GM21526 (cell line): Measurements from ENCODE around the gene POLN.
"Not testable (repeated sequence)": the region's sequence is repeated elsewhere in the genome, so short reads cannot be mapped to it uniquely, and the experiment has no call there.

Experiments used
- ATAC-seq: cut with Tn5 transposase; IDR thresholded peaks from one replicate; pipeline ENCODE4 v1.9.1; 2021; ENCODE audit warnings: moderate library complexity; ENCODE audit not compliant: unreplicated experiment, low FRiP score

The POLN gene

DNA sequence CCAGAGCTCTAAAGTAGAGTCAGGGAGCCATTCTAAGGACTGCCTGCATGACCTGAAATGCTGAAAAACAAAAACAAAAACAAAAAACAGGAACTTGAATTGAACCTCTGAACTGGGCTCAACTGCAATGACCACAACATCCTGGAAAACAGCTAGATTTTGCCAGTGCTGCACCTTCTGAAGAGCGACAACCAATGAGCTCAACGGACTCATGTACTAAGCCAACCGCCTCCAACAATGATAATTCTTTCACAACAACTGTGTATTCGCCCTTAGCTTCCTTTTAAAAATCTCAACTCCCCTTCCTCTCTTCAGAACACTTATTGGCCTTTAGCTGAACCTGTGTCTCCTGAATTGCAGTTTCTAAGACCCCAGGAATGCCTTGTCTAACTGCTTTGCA, 69.8 kb downstream of the POLN start:
- ATAC-seq: no peak

DNA sequence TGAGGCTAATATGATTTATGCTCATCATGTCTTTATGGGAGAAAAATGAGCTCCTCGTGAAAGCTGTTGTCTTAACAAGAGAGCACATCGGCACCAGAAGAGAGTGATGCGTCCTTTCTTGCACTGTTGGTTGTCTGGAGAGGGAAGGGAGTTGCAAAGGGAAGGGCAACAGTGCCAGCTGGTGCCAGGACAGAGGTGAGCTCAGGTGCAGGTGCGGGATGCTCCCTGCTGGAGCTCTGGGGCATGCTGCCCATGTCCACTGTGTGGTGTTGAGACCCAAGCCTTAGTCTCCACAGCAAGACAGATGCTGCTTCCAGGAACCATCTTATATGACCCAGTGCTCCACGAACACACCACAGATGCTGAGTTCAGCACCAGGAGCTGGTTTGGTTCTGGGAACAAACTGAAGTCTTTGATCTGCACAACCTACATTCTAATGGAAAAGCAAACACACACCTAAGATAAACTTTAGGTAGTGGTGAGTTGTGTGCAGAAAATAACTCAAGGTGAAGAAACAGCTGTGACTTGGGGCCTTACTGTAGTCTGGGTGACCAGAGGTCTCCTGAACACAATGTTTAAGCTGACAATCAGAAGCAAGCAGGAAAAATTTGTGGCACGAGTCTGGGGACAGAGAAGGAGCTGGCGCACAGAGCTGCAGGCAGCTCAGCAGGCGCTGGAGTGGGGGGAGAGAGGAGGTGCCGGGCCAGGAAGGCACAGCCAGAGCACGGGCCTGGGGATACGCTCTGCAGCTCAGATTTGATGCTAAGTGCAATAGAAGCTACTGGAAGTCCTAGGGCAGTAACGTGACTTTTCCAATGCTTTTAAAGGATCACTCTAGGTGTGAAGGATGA, 73.2 kb downstream of the POLN start:
- no peak for ATAC-seq

DNA sequence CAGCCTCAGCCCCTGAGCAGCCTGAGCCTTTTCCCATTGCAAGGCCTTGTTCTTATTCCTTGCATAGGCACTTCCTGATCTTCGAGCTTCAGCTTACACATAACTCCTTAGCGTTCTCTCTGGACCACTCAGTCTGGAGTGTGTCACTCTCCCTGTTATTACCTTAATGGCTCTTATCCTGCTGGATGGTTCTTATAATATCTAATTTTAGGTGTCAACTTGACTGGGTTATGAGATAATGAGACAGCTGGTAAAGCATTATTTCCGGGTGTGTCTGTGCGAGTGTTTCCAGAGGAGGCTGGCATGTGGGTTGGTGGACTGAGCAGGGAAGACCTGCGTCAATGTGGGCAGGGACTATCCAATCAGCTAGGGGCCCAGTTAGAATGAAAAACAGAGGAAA, 75.7 kb downstream of the POLN start:
- ATAC-seq: no peak

DNA sequence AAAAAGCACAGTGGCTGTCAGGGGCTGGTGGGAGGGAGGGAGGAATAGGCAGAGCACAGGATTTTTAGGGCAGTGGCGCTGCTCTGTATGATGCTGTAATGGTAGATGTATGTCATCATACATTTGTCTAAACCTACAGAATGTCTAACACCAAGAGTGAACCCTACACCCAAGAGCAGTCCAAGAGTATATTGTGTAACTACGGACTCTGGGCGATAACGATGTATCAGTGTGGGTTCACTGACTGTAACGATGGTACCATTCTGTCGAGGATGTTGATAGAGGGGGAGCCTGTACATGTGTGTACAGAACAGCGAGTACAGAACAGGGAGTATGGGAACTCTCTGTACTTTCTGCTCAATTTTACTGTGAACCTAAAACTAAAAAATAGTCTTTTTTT, 76.5 kb downstream of the POLN start:
- no peak for ATAC-seq

DNA sequence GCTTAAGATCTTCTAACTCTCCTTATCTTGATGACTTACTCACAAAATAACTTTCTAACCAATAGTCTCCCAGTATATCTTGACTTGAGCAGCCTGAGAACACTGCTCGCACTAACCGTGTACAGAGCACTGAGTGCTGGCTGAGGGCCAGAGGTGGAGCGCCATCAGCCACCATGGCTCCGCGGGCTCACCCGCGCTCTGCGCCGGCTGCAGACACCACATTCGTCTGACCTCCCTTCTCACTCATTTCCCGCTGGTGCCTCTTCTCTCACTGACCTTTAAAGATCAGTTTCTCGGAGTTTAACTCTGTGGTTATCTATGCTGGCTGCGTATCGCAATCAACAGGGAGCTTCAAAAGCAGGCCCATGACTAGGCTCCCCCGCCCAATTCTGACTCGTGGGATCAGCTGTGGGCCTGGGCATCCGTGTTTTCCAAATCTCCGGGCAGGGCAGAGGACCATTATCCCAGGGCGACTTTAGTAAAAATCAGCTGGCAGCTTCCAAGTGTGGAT, 78.6 kb downstream of the POLN start:
- no peak for ATAC-seq

DNA sequence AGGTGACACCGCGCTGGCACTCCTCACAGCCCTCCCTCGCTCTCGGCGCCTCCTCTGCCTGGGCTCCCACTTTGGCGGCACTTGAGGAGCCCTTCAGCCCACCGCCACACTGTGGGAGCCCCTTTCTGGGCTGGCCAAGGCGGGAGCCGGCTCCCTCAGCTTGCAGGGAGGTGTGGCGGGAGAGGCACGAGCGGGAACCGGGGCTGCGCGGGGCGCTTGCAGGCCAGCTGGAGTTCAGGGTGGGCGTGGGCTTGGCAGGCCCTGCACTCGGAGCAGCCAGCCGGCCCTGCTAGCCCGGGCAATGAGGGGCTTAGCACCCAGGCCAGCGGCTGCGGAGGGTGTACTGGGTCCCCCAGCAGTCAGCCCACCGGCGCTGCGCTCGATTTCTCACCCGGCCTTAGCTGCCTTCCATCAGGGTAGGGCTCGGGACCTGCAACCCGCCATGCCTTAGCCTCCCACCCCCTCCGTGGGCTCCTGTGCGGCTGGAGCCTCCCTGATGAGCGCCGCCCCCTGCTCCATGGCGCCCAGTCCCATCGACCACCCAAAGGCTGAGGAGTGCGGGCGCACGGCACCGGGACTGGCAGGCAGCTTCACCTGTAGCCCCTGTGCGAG, 80.7 kb downstream of the POLN start:
- not testable (repeated sequence) for ATAC-seq

DNA sequence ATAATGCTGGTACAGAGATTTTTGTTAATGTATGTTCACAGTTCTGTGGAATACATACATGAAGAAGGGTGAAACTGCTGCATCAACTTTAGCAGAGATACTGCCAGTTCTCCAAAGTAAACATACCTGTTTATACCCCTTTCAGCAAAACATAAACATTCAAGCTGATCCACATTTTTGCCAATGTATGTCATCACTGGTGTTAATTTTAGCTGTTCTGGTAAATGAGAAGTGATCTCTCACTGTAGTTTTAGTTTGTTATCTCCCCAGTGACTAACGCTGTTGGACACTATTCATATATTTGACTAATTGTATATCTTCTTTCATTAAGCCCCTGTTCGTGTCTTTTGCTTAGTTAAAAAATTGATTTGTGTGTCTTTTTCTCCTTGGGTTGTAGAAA, 82.0 kb downstream of the POLN start:
- no peak for ATAC-seq

DNA sequence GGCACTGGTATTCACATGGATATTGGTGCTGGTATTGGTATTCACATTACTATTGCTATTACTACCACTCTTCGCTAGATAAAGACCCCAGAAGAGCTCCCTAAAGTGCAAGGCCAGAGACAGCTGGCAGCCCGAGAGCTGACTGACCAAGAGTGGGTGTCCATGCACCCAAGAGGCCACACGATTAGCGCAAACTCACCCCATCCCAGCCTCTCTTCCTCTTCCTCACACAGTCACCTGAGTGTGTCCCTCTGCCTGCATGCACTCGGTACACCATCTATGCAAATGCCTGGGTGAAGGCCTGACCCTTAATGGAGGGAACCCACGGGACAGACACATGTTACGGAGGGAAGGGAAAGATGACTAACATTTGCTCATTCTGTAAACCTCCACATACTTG, 86.7 kb downstream of the POLN start:
- no peak for ATAC-seq

DNA sequence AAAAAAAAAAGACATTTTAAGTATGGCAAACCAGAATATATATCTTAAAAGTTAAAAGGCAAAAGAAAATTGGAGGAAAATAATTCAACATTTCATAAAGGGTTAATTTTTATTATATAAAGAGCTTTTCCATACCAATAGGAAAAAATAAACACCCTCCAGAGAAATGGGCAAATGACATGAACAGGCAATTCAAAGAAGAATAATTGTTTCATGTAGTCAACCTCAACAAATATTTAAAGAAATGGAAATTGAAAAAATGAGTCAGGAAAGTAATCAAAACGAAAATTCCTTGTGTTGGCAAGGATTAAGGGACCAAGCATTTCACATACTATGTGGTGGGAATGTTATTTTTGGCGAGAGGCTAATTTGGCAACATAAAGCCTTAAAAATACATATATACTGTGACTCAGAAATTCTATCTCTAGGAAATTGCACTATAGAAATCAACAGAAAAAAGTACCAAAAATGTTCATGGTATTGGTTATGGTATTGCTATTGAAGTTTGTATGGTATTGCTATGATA, 87.6 kb downstream of the POLN start:
- ATAC-seq: no peak

DNA sequence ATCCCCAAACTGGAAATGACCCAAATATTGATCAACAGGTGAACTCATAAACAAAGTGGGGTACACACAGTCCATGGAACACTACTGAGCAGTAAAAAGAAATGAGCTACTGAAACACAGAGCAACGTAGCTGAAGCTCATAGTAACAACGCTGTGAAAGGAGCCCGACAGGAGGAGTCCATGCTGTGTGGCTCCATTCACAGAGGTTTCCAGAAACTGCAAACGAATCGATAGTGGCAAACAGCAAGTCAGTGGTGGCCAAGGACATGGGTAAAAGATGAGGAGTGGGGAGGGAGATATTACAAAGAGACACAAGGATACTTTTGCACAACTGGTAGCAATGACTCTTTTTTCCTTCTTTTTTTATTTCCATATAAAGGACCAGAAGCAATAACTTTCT, 90.4 kb downstream of the POLN start:
- no peak for ATAC-seq

DNA sequence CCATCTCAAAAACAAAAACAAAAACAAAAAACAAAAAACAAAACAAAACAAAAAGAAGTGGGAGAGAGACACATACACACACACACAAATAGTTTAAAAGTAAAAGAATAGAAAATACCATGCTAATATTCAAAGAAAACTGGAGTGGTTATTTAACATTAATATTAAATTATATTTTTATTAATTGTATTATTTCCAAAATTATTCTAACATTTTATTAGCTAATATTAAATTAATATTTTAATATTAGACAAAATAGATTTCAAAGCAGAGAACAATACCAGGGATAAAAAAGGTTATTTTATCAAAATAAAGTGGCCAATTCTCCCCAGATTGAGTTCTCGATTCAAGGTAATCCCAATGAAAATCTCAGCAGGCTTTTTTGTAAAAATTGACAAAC, 91.8 kb downstream of the POLN start:
- no peak for ATAC-seq

DNA sequence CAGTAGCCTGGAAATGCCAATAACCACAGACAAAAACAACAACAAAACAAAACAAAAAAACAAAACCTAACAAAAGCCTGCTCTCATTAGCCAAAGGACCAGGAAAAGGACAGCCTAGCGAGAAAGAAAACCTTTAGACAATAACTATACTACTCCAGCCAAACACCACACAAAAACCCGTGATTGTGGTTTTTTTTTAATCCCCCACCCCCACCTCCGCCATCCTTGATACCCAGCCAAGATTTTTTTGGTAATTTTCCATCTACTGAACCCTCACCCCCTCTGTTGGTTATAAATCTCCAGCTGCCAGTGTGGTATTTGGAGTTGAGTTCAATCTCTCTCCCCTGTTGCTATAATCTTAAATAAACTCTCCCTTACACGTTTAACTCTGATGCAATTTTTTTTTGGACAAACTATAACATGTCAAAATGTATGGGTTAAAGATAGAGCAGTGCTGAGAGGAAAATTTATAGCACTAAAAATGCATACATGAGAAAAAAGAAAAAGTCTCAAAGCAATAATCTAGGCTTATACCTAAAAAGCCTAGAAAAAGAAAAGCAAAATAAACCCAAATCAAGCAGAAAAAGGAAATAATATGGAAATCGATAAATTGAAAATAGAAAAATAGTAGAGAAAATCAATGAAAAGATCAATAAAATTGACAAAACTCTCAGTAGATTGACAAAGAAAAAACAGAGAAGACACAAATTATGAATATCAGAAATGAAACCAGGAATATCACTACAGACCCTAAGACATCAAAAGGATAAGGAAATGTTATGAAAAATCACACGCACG, 99.1 kb downstream of the POLN start:
- ATAC-seq: no peak

DNA sequence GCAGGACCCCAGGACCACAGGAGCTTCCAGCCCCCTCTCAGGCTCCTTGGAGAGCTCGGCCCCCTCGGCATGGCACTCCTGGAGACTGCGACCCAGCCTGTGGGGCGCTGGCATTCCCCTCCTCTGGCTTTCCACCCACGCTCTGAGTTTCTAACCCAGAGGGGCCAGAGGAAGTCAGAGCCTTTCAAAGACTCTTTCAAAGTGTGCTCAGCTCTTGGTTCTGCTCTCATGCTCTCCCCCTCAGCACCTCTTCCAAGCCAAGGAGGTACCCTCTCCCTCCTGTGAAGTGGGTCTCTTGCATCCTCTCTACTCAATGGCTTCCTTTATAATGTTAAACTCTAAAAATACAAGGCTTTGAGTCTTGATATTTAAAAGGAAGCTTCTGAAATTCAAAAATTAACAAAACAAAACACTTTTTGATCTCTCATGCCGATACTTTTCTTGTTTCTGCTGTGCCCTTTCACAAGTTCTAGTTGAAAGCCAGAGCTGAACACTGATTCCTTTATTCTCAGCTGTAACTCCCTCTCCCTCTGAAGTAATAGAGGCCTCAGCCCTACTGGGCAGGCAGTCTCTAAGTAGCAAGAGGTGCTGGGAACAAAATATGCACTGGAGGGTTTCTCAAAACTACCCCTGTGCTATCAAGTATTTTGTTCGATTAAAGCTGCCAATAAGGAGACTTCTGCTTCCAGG, 100.0 kb downstream of the POLN start:
- no peak for ATAC-seq

DNA sequence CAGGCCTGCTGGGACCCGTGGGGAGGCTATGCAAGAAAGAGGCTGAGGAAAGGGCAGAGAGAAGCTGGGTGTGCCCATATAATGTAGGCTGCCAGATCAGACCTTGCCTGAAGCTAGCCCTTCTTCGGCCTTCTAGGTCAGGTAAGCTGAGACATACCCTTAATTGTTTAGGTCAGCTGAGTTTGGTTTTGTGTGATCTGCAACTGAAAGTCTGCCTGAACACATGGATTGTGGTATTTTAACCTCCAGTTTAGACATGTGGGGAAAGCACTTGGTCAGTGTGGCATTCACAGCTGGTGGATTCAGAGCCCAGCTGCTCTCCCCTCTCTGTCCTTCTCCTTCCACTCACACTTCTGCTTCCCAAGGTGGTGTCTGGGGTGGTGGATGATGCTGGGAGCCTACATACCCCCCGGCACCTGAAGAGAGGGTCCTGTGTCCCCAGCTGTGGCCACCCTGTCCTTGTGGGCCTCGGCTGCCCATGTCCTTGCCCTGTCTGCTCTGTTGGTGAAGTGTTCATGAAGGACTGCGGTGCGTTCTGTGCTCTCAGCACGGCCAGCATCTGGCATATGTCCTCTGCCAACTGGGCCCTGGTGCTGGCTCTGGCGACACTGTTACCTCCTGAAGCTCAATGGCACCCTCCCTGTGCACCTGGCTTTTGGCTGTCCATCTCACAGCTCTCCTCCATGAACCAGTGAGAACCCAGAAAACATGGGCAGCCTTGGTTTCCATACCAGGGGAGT, 100.7 kb downstream of the POLN start:
- no peak for ATAC-seq

DNA sequence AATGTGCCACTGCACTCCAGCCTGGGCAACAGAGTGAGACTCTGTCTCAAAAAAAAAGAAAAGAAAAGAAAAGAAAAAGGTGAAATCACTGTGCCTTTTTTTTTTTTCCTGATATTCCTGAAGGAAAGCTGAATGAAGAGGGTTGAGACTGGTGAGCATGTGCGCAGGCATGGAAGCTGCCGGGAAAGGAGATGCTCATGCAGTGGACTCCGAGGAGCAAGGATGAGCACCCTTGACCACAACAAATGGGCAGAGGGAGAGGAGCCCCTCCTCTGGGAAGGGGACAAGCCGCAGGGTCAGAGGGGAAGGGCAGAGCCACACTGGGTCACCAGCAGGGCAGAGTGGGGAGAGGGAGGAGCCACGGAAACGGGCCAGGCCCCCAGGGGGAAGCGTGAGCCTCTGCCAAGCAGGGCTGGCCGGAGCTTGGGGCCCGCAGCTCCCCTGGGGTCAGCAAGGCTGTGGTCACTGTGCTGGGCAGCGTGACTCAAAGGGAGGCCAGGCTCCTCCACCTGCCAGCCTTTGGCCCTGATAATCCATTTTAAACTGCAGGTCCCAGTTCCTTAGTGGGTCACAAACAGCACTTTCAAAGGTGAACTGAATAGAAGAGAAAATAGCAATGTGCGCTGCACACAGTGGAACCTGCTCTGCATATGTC, 102.9 kb downstream of the POLN start:
- no peak for ATAC-seq

DNA sequence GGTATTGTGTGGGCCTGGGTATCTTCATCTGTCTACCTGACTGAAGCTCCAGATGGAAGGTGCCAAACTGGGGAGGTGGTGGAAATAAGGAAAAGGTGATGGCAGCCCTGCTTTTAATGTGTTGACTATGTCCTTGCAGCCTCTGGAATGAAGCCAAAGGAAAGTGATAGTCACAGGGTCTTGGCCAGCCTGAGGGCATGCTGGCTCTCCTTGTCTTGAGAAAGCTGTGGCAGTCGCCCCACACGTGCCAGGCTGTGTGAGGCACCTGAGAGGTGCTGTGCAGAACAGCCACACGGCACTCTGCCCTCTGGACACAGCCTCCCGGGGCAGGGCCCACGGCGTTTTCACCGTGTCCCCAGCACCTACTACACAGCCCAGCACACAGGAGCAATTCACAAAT, 105.2 kb downstream of the POLN start:
- ATAC-seq: no peak

DNA sequence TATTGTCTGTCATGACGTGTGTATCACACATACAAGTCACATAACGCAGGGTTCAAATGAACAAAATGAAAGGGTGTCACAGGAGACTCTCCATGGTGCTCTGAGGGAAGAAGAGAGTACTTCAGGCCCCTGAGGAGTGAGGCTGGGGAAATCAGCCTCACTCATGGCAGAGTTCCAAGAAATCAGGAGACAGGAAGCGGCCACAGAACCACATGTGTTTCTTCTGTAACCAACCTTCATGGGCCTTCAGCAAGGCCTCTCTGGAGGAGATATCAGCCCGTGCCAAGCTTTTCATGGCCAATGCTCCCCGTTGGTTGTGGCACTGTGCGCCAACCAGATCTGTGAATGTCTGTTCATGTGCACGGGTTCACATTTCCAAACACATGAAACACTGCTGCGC, 106.8 kb downstream of the POLN start:
- no peak for ATAC-seq

DNA sequence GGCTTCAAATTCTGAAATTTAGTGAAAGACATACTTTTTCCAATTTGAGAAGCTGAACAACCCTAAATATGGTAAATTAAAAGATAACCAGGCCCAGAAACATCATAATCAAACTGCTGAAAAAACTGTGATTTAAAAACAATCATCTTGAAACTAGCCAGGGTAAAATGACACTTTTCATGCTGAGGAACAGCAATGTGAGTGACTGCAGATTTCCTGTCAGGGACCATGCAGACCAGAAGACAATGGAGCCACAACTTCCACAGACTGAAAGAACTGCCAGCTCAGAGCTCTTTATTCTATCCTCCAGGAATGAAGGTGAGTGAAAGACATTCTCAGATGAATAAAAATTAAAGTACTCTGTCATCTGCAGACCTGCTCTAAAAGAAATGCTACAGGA, 109.5 kb downstream of the POLN start:
- ATAC-seq: no peak

DNA sequence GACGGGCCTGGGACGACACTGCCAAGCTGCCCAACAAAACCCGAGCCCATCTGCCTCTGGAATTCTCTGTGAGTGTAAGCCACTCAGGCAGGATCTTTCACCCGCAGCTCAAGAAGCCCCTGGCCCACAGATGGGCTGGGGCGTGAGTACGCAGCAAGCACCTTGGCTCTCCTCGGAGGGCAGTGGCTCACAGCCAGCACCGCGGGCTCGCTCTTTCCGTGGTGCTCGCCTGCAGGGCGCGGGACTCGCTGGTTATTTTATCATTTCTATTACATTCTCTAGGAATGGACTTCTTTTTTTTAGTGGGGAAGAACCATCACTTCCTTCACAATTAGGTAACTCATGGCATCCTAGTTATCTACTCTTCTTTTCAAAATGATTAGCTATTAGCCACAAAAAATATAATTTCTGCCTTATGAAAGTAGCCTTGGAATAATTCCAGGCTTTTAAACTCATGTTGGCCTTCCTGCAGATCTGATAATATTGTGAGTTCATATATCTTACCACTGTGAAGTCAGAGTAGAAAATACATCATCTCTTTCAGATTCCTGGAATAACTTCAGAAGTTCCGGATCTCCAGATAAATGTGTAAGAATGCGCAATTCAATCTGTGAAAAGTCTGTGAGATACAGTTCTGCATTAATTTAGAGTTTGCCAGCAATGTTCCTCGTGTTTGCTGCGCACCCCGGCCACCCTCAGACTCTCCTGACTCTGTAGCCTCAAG, 114.2 kb downstream of the POLN start:
- ATAC-seq: no peak
